Dermis microvascular lymphatic vessel endothelial cell (primary cell): ENCODE results near the gene DHX8. TPM values are rescaled to one million over a fixed set of nuclear protein-coding genes. Genes with fewer than 3 reads are reported as not detected.
A peak's percentile ranks its signal among the peaks of the same experiment; 100 is the strongest.

Experiments used
- DNase-seq, 2 donors: peaks; one replicate each; pipeline versions ENCODE4 v3.0.0 to v3.0.0-alpha.2; 2010; ENCODE audit warnings: low read depth in 2 of 2
- total RNA-seq: library from RNA; depleted of rRNA; stranded (reverse); fragments of >200 nt; gene quantifications from 2 replicates; pipeline ENCODE4 v1.2.1, GENCODE V29; 2014

DHX8 gene
- total RNA-seq, 1 donor from 2014 or later = 38.9 TPM

- DNase-seq = no peak
Measured at GRCh38 chr17:43524945-43525575, 41.3 kb downstream of the DHX8 start.

- DNase-seq = no peak
Measured at GRCh38 chr17:43526886-43527648, 43.3 kb downstream of the DHX8 start.

- DNase-seq = no peak
Measured at GRCh38 chr17:43528319-43528987, 44.7 kb downstream of the DHX8 start.

- DNase-seq = no peak
Measured at GRCh38 chr17:43528988-43529814, 45.4 kb downstream of the DHX8 start.

- no peak for DNase-seq
Measured at GRCh38 chr17:43529947-43530287, 46.1 kb downstream of the DHX8 start.

- peak; percentile 77 to 89 for DNase-seq
Measured at GRCh38 chr17:43530288-43531081, 46.7 kb downstream of the DHX8 start.

- DNase-seq = no peak
Measured at GRCh38 chr17:43531082-43531378, 47.3 kb downstream of the DHX8 start.

GRCh38 chr17:43531955-43532354 is 48.2 kb downstream of the DHX8 start:
- DNase-seq = no peak

GRCh38 chr17:43532581-43532980 is 48.8 kb downstream of the DHX8 start:
- no peak for DNase-seq

- DNase-seq = no peak
Measured at GRCh38 chr17:43533699-43534098, 49.9 kb downstream of the DHX8 start.

- DNase-seq = no peak
Measured at GRCh38 chr17:43534909-43535308, 51.1 kb downstream of the DHX8 start.

GRCh38 chr17:43536236-43536992 is 52.6 kb downstream of the DHX8 start:
- DNase-seq = peak in 1 of 2 donors; percentile 12

- no peak for DNase-seq
Measured at GRCh38 chr17:43540821-43541674, 57.3 kb downstream of the DHX8 start.

GRCh38 chr17:43542859-43543258 is 59.1 kb downstream of the DHX8 start:
- no peak for DNase-seq

- DNase-seq = no peak
Measured at GRCh38 chr17:43543300-43543699, 59.5 kb downstream of the DHX8 start.

GRCh38 chr17:43543771-43544575 is 60.2 kb downstream of the DHX8 start:
- DNase-seq = no peak

- DNase-seq = peak in 1 of 2 donors; percentile 18
Measured at GRCh38 chr17:43545383-43545632, 61.5 kb downstream of the DHX8 start.

- peak; percentile 67 to 93 for DNase-seq
Measured at GRCh38 chr17:43546319-43547188, 62.8 kb downstream of the DHX8 start, which contains the start of gene ETV4. TSS of gene ETV4 (minus strand) at chr17:43546340. CDS start at chr17:43545617, 723 bp downstream.
